Type B pancreatic cell (in vitro differentiated cells): Measurements from ENCODE around the gene EHMT1. TPM values are rescaled to one million over a fixed set of nuclear protein-coding genes. Genes with fewer than 3 reads are reported as not detected.

ENCODE experiments used
- DNase-seq: peaks from one replicate; pipeline ENCODE4 v3.0.0; 2021; ENCODE audit warnings: mixed read lengths; ENCODE audit not compliant: unreplicated experiment; ENCODE audit errors: extremely low spot score
- H3K27ac Mint-ChIP-seq: 2 replicates; pipeline ENCODE4 v1.8.0; 2021; ENCODE audit warnings: mild to moderate bottlenecking, mixed read lengths
- H3K27me3 Mint-ChIP-seq: 2 replicates; pipeline ENCODE4 v1.8.0; 2021; ENCODE audit warnings: mixed read lengths
- H3K36me3 Mint-ChIP-seq: 2 replicates; pipeline ENCODE4 v1.8.0; 2021; ENCODE audit warnings: mixed read lengths
- H3K4me1 Mint-ChIP-seq: one replicate; pipeline ENCODE4 v1.8.0; 2021; ENCODE audit warnings: mixed read lengths; ENCODE audit not compliant: unreplicated experiment
- H3K4me3 Mint-ChIP-seq: 2 replicates; pipeline ENCODE4 v1.8.0; 2021; ENCODE audit warnings: mild to moderate bottlenecking, mixed read lengths
- H3K9me3 Mint-ChIP-seq: 2 replicates; pipeline ENCODE4 v1.8.0; 2021; ENCODE audit warnings: mixed read lengths
- CTCF ChIP-seq: fragments of 200-600 bp; sonication (generic); conservative IDR thresholded peaks from 2 replicates; pipeline ENCODE4 v1.5.0; 2021; ENCODE audit warnings: antibody characterized with exemption, mild to moderate bottlenecking
- total RNA-seq: library from RNA; stranded (reverse); gene quantifications from 2 replicates; pipeline ENCODE4 v1.2.1, GENCODE V29; 2021; ENCODE audit warnings: low replicate concordance

EHMT1 gene
- total RNA-seq, 1 donor from 2014 or later: 111 TPM

- peaks cover 29% of the 10 kb centered on the region for H3K36me3 Mint-ChIP-seq
- no peak for TF ChIP-seq CTCF
Observed at GRCh38 chr9:137829260-137829996, 210.6 kb downstream of the EHMT1 start.

GRCh38 chr9:137832191-137832700, 213.4 kb downstream of the EHMT1 start:
- H3K9me3 Mint-ChIP-seq: no peaks in the 10 kb centered on the region
- no peak for DNase-seq
- H3K36me3 Mint-ChIP-seq: peaks cover 6% of the 10 kb centered on the region
- no peak for TF ChIP-seq CTCF
- no peak overlapping the region for H3K27ac Mint-ChIP-seq
- no peaks in the 10 kb centered on the region for H3K27me3 Mint-ChIP-seq
- no peak overlapping the region for H3K4me3 Mint-ChIP-seq
- H3K4me1 Mint-ChIP-seq: no peaks in the 10 kb centered on the region

More at GRCh38 chr9:137829260-137829996, 210.6 kb downstream of the EHMT1 start:
- no peak overlapping the region for H3K27ac Mint-ChIP-seq
- no peak overlapping the region for H3K4me3 Mint-ChIP-seq
- DNase-seq: no peak
- H3K4me1 Mint-ChIP-seq: no peaks in the 10 kb centered on the region
- no peaks in the 10 kb centered on the region for H3K9me3 Mint-ChIP-seq
- no peaks in the 10 kb centered on the region for H3K27me3 Mint-ChIP-seq

GRCh38 chr9:137832830-137833590, 214.2 kb downstream of the EHMT1 start:
- H3K9me3 Mint-ChIP-seq: no peaks in the 10 kb centered on the region
- no peaks in the 10 kb centered on the region for H3K27me3 Mint-ChIP-seq
- no peak for DNase-seq
- H3K27ac Mint-ChIP-seq: no peak overlapping the region
- no peak overlapping the region for H3K4me3 Mint-ChIP-seq
- H3K36me3 Mint-ChIP-seq: peaks cover 6% of the 10 kb centered on the region
- no peak for TF ChIP-seq CTCF
- H3K4me1 Mint-ChIP-seq: no peaks in the 10 kb centered on the region

- H3K9me3 Mint-ChIP-seq: no peaks in the 10 kb centered on the region
- no peaks in the 10 kb centered on the region for H3K27me3 Mint-ChIP-seq
- no peaks in the 10 kb centered on the region for H3K4me1 Mint-ChIP-seq
- peaks cover 11% of the 10 kb centered on the region for H3K36me3 Mint-ChIP-seq
- no peak overlapping the region for H3K4me3 Mint-ChIP-seq
- TF ChIP-seq CTCF: no peak
- no peak for DNase-seq
- H3K27ac Mint-ChIP-seq: no peak overlapping the region
Observed at GRCh38 chr9:137833721-137834613, 215.2 kb downstream of the EHMT1 start.

- no peaks in the 10 kb centered on the region for H3K9me3 Mint-ChIP-seq
- no peak for TF ChIP-seq CTCF
- no peaks in the 10 kb centered on the region for H3K27me3 Mint-ChIP-seq
- peaks cover 16% of the 10 kb centered on the region for H3K36me3 Mint-ChIP-seq
- DNase-seq: no peak
- no peaks in the 10 kb centered on the region for H3K4me1 Mint-ChIP-seq
- H3K4me3 Mint-ChIP-seq: no peak overlapping the region
- no peak overlapping the region for H3K27ac Mint-ChIP-seq
Observed at GRCh38 chr9:137834846-137835546, 216.2 kb downstream of the EHMT1 start.
